Calu3 (cell line): ENCODE measurements around the gene FYCO1. TPM values are rescaled to one million over a fixed set of nuclear protein-coding genes. Genes with fewer than 3 reads are reported as not detected.

ENCODE experiments used
- BruUV-seq: library from RNA; stranded (reverse); fragments of 400-500 nt; replicated peaks from 2 replicates; lab custom pipeline; 2021; lab: Mats Ljungman, UMichigan
- CTCF ChIA-PET: fragments of 300-600 bp; sonication (Branson Sonifier 250); formaldehyde crosslinking; loops from one replicate; lab custom pipeline; 2022; ENCODE audit warnings: antibody characterized with exemption; lab: Charles Lee
- DNase-seq: peaks from one replicate; pipeline ENCODE4 v3.0.0; 2022
- H3K27ac Mint-ChIP-seq: one replicate; pipeline ENCODE4 v1.8.0; 2022; ENCODE audit warnings: mixed read lengths; ENCODE audit not compliant: unreplicated experiment
- H3K27me3 Mint-ChIP-seq: one replicate; pipeline ENCODE4 v1.8.0; 2022; ENCODE audit warnings: mixed read lengths; ENCODE audit not compliant: unreplicated experiment
- H3K36me3 Mint-ChIP-seq: one replicate; pipeline ENCODE4 v1.8.0; 2022; ENCODE audit warnings: mild to moderate bottlenecking, moderate library complexity, mixed read lengths; ENCODE audit not compliant: insufficient read depth, unreplicated experiment
- H3K4me1 Mint-ChIP-seq: one replicate; pipeline ENCODE4 v1.8.0; 2022; ENCODE audit warnings: mild to moderate bottlenecking, low read depth, mixed read lengths; ENCODE audit not compliant: unreplicated experiment
- H3K4me3 Mint-ChIP-seq: one replicate; pipeline ENCODE4 v1.8.0; 2022; ENCODE audit warnings: mild to moderate bottlenecking, low read depth, moderate library complexity, mixed read lengths; ENCODE audit not compliant: unreplicated experiment
- H3K9me3 Mint-ChIP-seq: one replicate; pipeline ENCODE4 v1.8.0; 2022; ENCODE audit warnings: low read depth, mixed read lengths; ENCODE audit not compliant: unreplicated experiment
- intact Hi-C: fragments of 100-400 bp; cut with micrococcal nuclease; formaldehyde crosslinking; loops from one replicate; pipeline ENCODE4 v1.10.0; 2022; ENCODE audit not compliant: unreplicated experiment
- total RNA-seq: library from RNA; stranded (reverse); gene quantifications from 2 replicates; pipeline ENCODE4 v1.2.3, GENCODE V29; 2022
- TF ChIP-seq, protein P1 (sequence below): fragments of 200-600 bp; IDR thresholded peaks from one replicate; pipeline ENCODE4 v1.8.0; 2022; ENCODE audit warnings: antibody characterized with exemption; ENCODE audit not compliant: unreplicated experiment

The FYCO1 gene
- total RNA-seq, 1 experiment from 2014 or later: 24.5 TPM

DNA sequence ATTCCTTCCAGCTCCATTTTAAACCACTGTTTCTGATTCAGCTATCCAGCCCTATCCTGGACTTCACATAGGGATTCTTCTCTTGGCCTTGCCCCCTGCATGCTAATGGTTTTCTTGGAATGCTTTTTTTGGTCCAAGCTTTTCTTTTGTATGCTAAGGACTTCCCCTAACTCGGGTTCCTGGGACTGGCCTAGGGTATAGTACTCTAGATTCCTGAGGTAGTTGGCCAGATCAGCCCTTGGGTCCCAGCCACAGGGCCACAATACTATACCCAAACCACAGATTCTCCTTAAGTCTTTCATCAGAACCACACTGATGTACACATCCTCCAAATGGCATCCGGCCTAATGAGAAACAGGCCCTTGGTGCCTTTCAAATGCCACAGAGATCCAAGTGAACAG is 2.8 kb downstream of the FYCO1 start:
- no peak overlapping the region for H3K4me3 Mint-ChIP-seq
- no peaks in the 10 kb centered on the region for H3K9me3 Mint-ChIP-seq
- intact Hi-C loops: no loop called here
- H3K4me1 Mint-ChIP-seq: peaks cover 8% of the 10 kb centered on the region
- CTCF ChIA-PET: no interaction called here
- peaks cover 22% of the 10 kb centered on the region for H3K36me3 Mint-ChIP-seq
- DNase-seq: no peak
- BruUV-seq: no TSS peak
- TF ChIP-seq, protein P1, sequence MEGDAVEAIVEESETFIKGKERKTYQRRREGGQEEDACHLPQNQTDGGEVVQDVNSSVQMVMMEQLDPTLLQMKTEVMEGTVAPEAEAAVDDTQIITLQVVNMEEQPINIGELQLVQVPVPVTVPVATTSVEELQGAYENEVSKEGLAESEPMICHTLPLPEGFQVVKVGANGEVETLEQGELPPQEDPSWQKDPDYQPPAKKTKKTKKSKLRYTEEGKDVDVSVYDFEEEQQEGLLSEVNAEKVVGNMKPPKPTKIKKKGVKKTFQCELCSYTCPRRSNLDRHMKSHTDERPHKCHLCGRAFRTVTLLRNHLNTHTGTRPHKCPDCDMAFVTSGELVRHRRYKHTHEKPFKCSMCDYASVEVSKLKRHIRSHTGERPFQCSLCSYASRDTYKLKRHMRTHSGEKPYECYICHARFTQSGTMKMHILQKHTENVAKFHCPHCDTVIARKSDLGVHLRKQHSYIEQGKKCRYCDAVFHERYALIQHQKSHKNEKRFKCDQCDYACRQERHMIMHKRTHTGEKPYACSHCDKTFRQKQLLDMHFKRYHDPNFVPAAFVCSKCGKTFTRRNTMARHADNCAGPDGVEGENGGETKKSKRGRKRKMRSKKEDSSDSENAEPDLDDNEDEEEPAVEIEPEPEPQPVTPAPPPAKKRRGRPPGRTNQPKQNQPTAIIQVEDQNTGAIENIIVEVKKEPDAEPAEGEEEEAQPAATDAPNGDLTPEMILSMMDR: no peak
- peaks cover 10% of the 10 kb centered on the region for H3K27me3 Mint-ChIP-seq
- no peak overlapping the region for H3K27ac Mint-ChIP-seq

DNA sequence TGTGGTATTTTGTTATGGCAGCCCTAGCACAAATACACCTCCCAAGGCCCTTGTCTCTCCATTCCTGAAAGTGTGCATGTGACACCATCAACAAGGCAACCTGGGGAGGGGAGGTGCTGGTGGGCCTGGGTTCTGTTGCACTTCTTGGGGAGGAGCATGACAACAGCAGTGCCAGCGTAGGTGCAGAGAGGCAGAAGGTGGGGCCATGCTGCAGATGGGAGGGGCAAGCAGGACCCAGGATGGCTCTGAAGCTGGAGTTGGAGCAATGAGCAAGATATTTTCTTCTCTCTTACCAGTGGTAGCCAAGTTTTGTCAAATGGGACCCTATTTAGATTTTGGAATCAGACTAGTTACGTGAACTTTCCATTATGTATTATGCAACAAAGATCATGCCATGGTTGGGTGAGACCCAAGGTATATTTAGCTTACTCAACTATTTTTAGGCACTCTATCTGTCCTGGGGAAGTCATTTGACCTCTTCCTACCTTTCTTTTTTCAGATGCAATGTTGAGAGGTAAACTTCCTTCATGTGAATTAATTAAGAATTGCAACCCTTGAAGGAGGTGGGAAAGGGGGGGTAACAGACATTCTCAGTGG is 3.4 kb downstream of the FYCO1 start:
- peaks cover 22% of the 10 kb centered on the region for H3K36me3 Mint-ChIP-seq
- H3K4me3 Mint-ChIP-seq: no peak overlapping the region
- BruUV-seq: no TSS peak
- peaks cover 13% of the 10 kb centered on the region for H3K4me1 Mint-ChIP-seq
- intact Hi-C loops: no loop called here
- DNase-seq: no peak
- TF ChIP-seq, protein P1: no peak
- CTCF ChIA-PET: interaction anchor here (0.6 kb wide), 1 partner anchor 77 kb away, joined by 3 read pairs; no protein-coding TSS in a partner anchor
- H3K27ac Mint-ChIP-seq: no peak overlapping the region
- peaks cover 4% of the 10 kb centered on the region for H3K27me3 Mint-ChIP-seq
- no peaks in the 10 kb centered on the region for H3K9me3 Mint-ChIP-seq

GRCh38 chr3:45991341-45991740 is 4.3 kb downstream of the FYCO1 start:
- Mint-ChIP-seq H3K4me1 (peaks cover 22% of the 10 kb centered on the region), H3K27ac (no peak overlapping the region), H3K9me3 (no peaks in the 10 kb centered on the region), H3K27me3 (no peaks in the 10 kb centered on the region), H3K36me3 (peaks cover 22% of the 10 kb centered on the region), H3K4me3 (no peak overlapping the region)
- TF ChIP-seq, protein P1: no peak
- no TSS peak for BruUV-seq
- intact Hi-C loops: no loop called here
- CTCF ChIA-PET: no interaction called here
- DNase-seq: no peak

DNA sequence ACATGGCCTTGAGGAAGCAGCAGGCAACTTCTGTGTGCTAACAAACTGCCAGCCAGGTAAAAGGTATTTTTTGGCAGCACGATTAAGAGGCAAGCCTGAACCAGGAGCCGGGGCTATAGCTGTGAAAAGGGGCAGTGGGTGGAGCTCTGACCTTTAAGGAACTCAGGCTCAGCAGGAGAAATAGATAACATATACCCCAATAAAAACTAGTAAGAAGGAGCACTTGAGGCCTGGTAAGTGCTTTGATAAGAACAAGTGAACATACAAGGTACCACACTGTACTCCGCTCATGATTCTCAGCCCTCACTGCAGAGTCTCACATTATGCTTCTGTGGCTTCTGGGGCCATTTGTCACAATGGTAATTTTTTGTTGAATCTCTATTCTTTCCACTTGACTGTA is 5.4 kb downstream of the FYCO1 start:
- TF ChIP-seq, protein P1: no peak
- CTCF ChIA-PET: no interaction called here
- intact Hi-C loops: no loop called here

More for the DNA sequence above, 5.4 kb downstream of the FYCO1 start:
- no TSS peak for BruUV-seq
- DNase-seq: no peak
- Mint-ChIP-seq H3K27me3 (no peaks in the 10 kb centered on the region), H3K9me3 (no peaks in the 10 kb centered on the region), H3K4me3 (no peak overlapping the region), H3K36me3 (peaks cover 13% of the 10 kb centered on the region), H3K27ac (no peak overlapping the region), H3K4me1 (peaks cover 28% of the 10 kb centered on the region)
